Parathyroid adenoma (tissue), 2 donors: ENCODE data around the gene DNAH11.

ENCODE experiments used
- H2AFZ ChIP-seq: fragments of 300-600 bp; sonication (generic); one replicate; pipeline ENCODE4 v1.7.0; 2017; ENCODE audit warnings: antibody characterized with exemption, mild to moderate bottlenecking
- H3K27ac ChIP-seq: fragments of 300-600 bp; sonication (generic); one replicate; pipeline ENCODE4 v1.7.0; 2017
- H3K27me3 ChIP-seq: fragments of 300-600 bp; sonication (generic); one replicate; pipeline ENCODE4 v1.7.0; 2017; ENCODE audit warnings: low read length; ENCODE audit not compliant: control insufficient read depth, insufficient read depth
- H3K36me3 ChIP-seq: fragments of 300-600 bp; sonication (generic); one replicate; pipeline ENCODE4 v1.7.0; 2017; ENCODE audit warnings: low read length; ENCODE audit not compliant: control insufficient read depth, insufficient read depth
- H3K4me1 ChIP-seq: fragments of 300-600 bp; sonication (generic); one replicate; pipeline ENCODE4 v1.7.0; 2017; ENCODE audit warnings: control low read depth
- H3K4me2 ChIP-seq: fragments of 300-600 bp; sonication (generic); one replicate; pipeline ENCODE4 v1.7.0; 2017; ENCODE audit warnings: low read length
- H3K4me3 ChIP-seq: fragments of 300-600 bp; sonication (generic); one replicate; pipeline ENCODE4 v1.7.0; 2017; ENCODE audit warnings: low read depth, low read length
- H3K79me2 ChIP-seq: fragments of 300-600 bp; sonication (generic); one replicate; pipeline ENCODE4 v1.7.0; 2017; ENCODE audit warnings: control low read depth
- H3K9ac ChIP-seq: fragments of 300-600 bp; sonication (generic); one replicate; pipeline ENCODE4 v1.7.0; 2017; ENCODE audit warnings: mild to moderate bottlenecking
- H3K9me3 ChIP-seq: fragments of 300-600 bp; sonication (generic); one replicate; pipeline ENCODE4 v1.7.0; 2017; ENCODE audit warnings: low read length; ENCODE audit not compliant: control insufficient read depth
- CTCF ChIP-seq: fragments of 300-600 bp; sonication (generic); IDR thresholded peaks from one replicate; pipeline ENCODE4 v1.7.0; 2017; ENCODE audit warnings: antibody characterized with exemption, mild to moderate bottlenecking
- donor health status: primary hyperparathyroidism.

The DNAH11 gene

DNA sequence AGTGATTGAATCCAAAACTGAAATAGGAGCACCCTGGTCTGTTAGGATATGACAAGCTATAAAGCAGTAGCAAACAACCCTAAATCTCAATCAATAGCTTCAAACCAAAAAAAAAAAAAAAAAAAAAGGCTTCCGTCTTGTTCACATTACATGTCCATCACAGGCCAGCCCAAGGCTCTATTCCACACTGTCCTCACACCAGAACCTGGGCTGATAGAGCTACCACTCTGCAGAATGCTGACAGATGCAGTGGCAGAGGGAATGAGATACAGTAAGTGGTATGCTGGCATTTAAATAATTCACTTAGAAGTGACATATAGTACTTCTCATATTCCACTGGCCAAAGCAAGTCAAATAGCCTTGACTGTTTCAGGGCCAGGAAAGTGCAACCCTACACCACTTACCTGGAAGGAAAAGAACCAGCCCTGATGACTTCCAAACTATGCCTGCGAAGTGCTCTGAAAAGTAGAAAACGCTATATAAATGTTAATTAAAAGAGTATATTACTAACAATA lies 397.1 kb downstream of the DNAH11 start:
- Histone ChIP-seq H3K9me3 (peaks cover 10% of the 10 kb centered on the region), H3K4me3 (no peak overlapping the region), H3K9ac (no peak overlapping the region), H3K79me2 (no peaks in the 10 kb centered on the region), H3K27ac (no peak overlapping the region), H3K4me1 (no peaks in the 10 kb centered on the region), H2AFZ (no peak overlapping the region), H3K36me3 (peaks cover 8% of the 10 kb centered on the region), H3K4me2 (no peak overlapping the region), H3K27me3 (no peaks in the 10 kb centered on the region)
- no peak for TF ChIP-seq CTCF

GRCh38 chr7:21941611-21942141 lies 398.8 kb downstream of the DNAH11 start:
- H3K4me1 ChIP-seq = no peaks in the 10 kb centered on the region
- H2AFZ ChIP-seq = no peak overlapping the region
- peaks cover 5% of the 10 kb centered on the region for H3K36me3 ChIP-seq
- no peak overlapping the region for H3K9ac ChIP-seq
- no peak overlapping the region for H3K4me3 ChIP-seq
- no peak for TF ChIP-seq CTCF
- H3K4me2 ChIP-seq = no peak overlapping the region
- H3K27ac ChIP-seq = no peak overlapping the region
- H3K79me2 ChIP-seq = no peaks in the 10 kb centered on the region
- no peaks in the 10 kb centered on the region for H3K27me3 ChIP-seq
- H3K9me3 ChIP-seq = peaks cover 4% of the 10 kb centered on the region

DNA sequence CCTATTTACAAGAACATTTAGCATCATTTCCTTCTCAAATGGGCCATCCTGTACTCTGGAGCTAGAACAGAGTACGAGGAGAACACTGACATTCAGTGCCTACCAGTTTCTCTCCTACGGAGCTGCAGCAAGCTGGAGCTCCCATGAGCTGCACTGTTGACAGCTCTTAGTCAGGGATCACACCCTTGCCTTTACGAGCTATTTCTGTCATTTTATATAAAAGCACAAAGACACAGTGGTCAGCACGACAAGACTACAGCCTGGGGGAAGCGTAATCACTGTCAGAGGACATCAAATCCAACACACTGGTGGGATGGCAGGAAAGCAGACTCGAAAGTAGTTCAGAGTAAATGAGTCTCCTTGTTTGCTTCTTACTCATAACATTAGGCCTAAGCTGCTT lies 400.1 kb downstream of the DNAH11 start:
- Histone ChIP-seq H3K4me2 (no peak overlapping the region), H3K9me3 (peaks cover under 1% of the 10 kb centered on the region), H2AFZ (no peak overlapping the region), H3K27ac (no peak overlapping the region), H3K4me3 (no peak overlapping the region), H3K36me3 (no peaks in the 10 kb centered on the region), H3K4me1 (no peaks in the 10 kb centered on the region), H3K9ac (no peak overlapping the region), H3K79me2 (no peaks in the 10 kb centered on the region), H3K27me3 (no peaks in the 10 kb centered on the region)
- TF ChIP-seq CTCF = no peak

DNA sequence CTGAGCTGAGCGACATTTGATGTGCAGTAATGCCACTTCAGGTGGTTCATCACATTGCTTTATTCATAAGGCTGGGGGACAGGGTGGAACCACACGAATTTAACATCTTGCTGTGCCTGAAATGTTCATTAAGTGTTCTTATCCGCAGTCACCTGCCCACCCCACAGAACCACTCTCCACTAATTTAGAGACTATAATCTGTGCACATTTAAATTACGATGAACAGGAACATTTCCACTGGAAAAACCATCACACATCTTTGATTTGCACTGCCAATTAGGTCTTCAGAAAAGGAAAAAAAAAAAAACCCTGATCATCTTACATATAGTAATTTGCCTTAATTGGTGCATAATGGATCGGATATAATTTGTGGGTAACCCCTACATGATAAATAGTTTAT lies 400.6 kb downstream of the DNAH11 start:
- no peak overlapping the region for H3K27ac ChIP-seq
- H3K4me2 ChIP-seq = no peak overlapping the region
- H3K4me3 ChIP-seq = no peak overlapping the region
- H3K36me3 ChIP-seq = no peaks in the 10 kb centered on the region
- H3K9ac ChIP-seq = no peak overlapping the region
- no peaks in the 10 kb centered on the region for H3K9me3 ChIP-seq
- H3K4me1 ChIP-seq = no peaks in the 10 kb centered on the region
- H3K79me2 ChIP-seq = no peaks in the 10 kb centered on the region
- no peaks in the 10 kb centered on the region for H3K27me3 ChIP-seq
- no peak overlapping the region for H2AFZ ChIP-seq
- no peak for TF ChIP-seq CTCF
